OCI-LY7 (cell line): ENCODE results near the gene TRIO. TPM values are rescaled to one million over a fixed set of nuclear protein-coding genes. Genes with fewer than 3 reads are reported as not detected.

Source experiments
- BruUV-seq: library from RNA; stranded (reverse); fragments of 400-500 nt; replicated peaks from 2 replicates; lab custom pipeline; 2021; lab: Mats Ljungman, UMichigan
- CTCF ChIA-PET: fragments of 300-600 bp; sonication (Branson Sonifier 250); formaldehyde crosslinking; loops from one replicate; lab custom pipeline; 2022; ENCODE audit warnings: antibody characterized with exemption; ENCODE audit not compliant: unreplicated experiment; lab: Charles Lee
- POLR2A ChIA-PET: fragments of 300-600 bp; sonication (Branson Sonifier 250); formaldehyde crosslinking; loops from one replicate; lab custom pipeline; 2022; ENCODE audit warnings: antibody characterized with exemption; lab: Charles Lee
- DNase-seq: peaks from one replicate; pipeline ENCODE4 v3.0.0-alpha.2; 2015; ENCODE audit warnings: low spot score
- H2AFZ ChIP-seq: fragments of 200-600 bp; sonication (generic), shearing (Covaris generic); 2 replicates; pipeline ENCODE4 v1.6.1; 2014; ENCODE audit warnings: mild to moderate bottlenecking, antibody characterized with exemption, low read length, moderate library complexity
- H3K27ac ChIP-seq: fragments of 200-600 bp; sonication (generic); 2 replicates; pipeline ENCODE4 v1.5.1; 2014; ENCODE audit warnings: mixed run types, low read depth, mild to moderate bottlenecking, moderate library complexity, low read length, inconsistent platforms; ENCODE audit not compliant: poor library complexity, severe bottlenecking
- H3K36me3 ChIP-seq: fragments of 200-600 bp; sonication (generic); 2 replicates; pipeline ENCODE4 v1.6.1; 2014; ENCODE audit warnings: mild to moderate bottlenecking, antibody characterized with exemption, low read length, moderate library complexity, mixed read lengths; ENCODE audit not compliant: insufficient read depth
- H3K4me1 ChIP-seq: fragments of 200-600 bp; sonication (generic); 2 replicates; pipeline ENCODE4 v1.5.1; 2014; ENCODE audit warnings: mild to moderate bottlenecking, low read length; ENCODE audit not compliant: insufficient read depth, poor library complexity, severe bottlenecking
- H3K4me2 ChIP-seq: fragments of 200-600 bp; sonication (generic); 2 replicates; pipeline ENCODE4 v1.6.1; 2014; ENCODE audit warnings: mild to moderate bottlenecking, low read length
- H3K4me3 ChIP-seq: fragments of 200-600 bp; sonication (generic); 2 replicates; pipeline ENCODE4 v1.5.1; 2014; ENCODE audit warnings: mild to moderate bottlenecking, low read depth, low read length; ENCODE audit not compliant: poor library complexity, severe bottlenecking
- H3K79me2 ChIP-seq: fragments of 200-600 bp; sonication (generic); 2 replicates; pipeline ENCODE4 v1.6.1; 2016; ENCODE audit warnings: low read depth, mild to moderate bottlenecking, low read length, moderate library complexity, mixed read lengths; ENCODE audit not compliant: insufficient read depth
- H3K9me2 ChIP-seq: fragments of 200-600 bp; sonication (generic); 2 replicates; pipeline ENCODE4 v1.6.1; 2016; ENCODE audit warnings: mild to moderate bottlenecking, low read length, mixed read lengths; ENCODE audit not compliant: insufficient read depth
- H3K9me3 ChIP-seq: fragments of 200-600 bp; sonication (generic); 2 replicates; pipeline ENCODE4 v1.6.1; 2014; ENCODE audit warnings: mild to moderate bottlenecking, mixed run types, low read length, mixed read lengths
- H4K20me1 ChIP-seq: fragments of 200-600 bp; sonication (generic); 2 replicates; pipeline ENCODE4 v1.6.1; 2014; ENCODE audit warnings: mild to moderate bottlenecking, antibody characterized with exemption, low read length, moderate library complexity, mixed read lengths; ENCODE audit not compliant: insufficient read depth
- EZH2phosphoT487 ChIP-seq: fragments of 200-600 bp; sonication (generic); IDR thresholded peaks from 2 replicates; pipeline ENCODE4 v1.6.1; 2018; ENCODE audit warnings: low read depth, borderline replicate concordance, mild to moderate bottlenecking, mixed run types, antibody characterized with exemption, low read length, moderate library complexity, mixed read lengths
- intact Hi-C: fragments of 100-400 bp; cut with micrococcal nuclease; formaldehyde crosslinking; loops from one replicate; pipeline ENCODE4 v1.10.0; 2022; ENCODE audit not compliant: unreplicated experiment
- total RNA-seq, 2 experiments: library from RNA; depleted of rRNA in 1 of 2; stranded (reverse); fragments of >200 nt in 1 of 2; shearing (Covaris generic) in 1 of 2; gene quantifications; 2 replicates each; pipeline ENCODE4 v1.2.3, GENCODE V29; 2014 to 2022
- TF ChIP-seq, protein P1 (sequence below): fragments of 200-600 bp; sonication (generic); conservative IDR thresholded peaks from 2 replicates; pipeline ENCODE4 v1.5.1; 2014; ENCODE audit warnings: mild to moderate bottlenecking, antibody characterized with exemption, low read length, moderate library complexity, mixed read lengths

Gene TRIO
- total RNA-seq, 2 experiments from 2014 or later: 35.8 to 55.1 TPM

DNA sequence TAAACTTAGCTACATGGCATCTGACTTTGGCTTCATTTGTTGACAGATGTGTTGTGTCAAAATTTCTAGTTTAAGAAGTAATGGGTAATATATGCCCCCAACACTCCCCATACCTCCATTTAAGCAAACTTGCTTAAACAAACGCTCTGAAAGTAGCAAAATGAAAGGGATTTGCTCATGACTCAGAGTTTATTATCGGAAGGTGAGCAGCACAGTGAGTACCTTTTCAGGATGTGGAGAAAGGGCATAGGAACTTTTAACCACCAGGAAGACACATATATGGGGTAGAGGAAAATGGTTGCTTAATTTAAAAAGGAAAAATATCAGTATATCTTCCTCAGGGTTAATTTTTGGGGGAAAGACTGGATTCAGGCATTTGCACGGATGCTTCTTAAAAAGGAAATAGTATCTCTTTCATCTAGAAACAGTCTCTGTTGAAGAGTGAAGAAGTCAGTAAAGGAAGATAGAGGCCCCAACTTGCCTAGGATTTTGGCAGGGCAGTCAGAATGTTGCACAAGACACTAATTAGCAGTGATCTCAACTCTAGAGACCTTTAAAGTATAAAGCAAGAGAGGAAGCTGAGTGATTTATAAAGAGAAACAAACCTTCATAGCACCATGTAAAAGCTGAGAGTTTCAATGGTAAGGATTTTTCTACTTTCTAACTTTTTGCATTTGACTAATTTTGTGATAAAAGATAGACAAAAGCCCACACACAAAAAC, 155.1 kb downstream of the TRIO start:
- no peaks in the 10 kb centered on the region for H3K79me2 ChIP-seq
- H3K4me2 ChIP-seq: no peak overlapping the region
- no peak overlapping the region for H3K27ac ChIP-seq
- no peaks in the 10 kb centered on the region for H3K4me1 ChIP-seq
- no peak overlapping the region for H2AFZ ChIP-seq
- no TSS peak for BruUV-seq
- H3K9me3 ChIP-seq: no peaks in the 10 kb centered on the region
- intact Hi-C loops: no loop called here
- H4K20me1 ChIP-seq: no peaks in the 10 kb centered on the region; the same call in 1 of the 2 replicates
- no peak for TF ChIP-seq EZH2phosphoT487
- TF ChIP-seq, protein P1, sequence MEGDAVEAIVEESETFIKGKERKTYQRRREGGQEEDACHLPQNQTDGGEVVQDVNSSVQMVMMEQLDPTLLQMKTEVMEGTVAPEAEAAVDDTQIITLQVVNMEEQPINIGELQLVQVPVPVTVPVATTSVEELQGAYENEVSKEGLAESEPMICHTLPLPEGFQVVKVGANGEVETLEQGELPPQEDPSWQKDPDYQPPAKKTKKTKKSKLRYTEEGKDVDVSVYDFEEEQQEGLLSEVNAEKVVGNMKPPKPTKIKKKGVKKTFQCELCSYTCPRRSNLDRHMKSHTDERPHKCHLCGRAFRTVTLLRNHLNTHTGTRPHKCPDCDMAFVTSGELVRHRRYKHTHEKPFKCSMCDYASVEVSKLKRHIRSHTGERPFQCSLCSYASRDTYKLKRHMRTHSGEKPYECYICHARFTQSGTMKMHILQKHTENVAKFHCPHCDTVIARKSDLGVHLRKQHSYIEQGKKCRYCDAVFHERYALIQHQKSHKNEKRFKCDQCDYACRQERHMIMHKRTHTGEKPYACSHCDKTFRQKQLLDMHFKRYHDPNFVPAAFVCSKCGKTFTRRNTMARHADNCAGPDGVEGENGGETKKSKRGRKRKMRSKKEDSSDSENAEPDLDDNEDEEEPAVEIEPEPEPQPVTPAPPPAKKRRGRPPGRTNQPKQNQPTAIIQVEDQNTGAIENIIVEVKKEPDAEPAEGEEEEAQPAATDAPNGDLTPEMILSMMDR: no peak
- H3K9me2 ChIP-seq: no peaks in the 10 kb centered on the region
- no peak overlapping the region for H3K4me3 ChIP-seq
- DNase-seq: no peak
- ChIA-PET CTCF (no interaction called here), POLR2A (no interaction called here)
- H3K36me3 ChIP-seq: no peaks in the 10 kb centered on the region

DNA sequence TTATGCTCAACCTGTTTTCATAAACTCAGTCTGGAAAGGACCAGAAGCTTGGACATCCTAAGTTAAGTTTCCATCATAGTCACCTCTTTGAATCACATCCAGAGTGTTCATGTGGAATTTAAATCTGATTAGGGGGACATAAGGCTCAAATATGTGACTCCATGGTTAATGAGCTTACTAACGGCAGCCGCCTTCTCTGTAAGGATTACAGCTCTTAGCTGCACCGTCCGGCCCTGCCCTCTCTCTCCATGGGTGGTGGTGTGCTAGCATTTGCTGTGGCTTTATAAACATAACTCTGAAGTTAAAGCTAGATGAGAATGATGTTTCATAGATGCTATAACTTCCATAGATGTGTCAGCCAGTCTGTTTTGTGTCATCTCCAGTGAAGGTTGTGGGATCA, 156.5 kb downstream of the TRIO start:
- ChIA-PET POLR2A (no interaction called here), CTCF (no interaction called here)
- no peak for TF ChIP-seq EZH2phosphoT487
- TF ChIP-seq, protein P1: no peak
- Histone ChIP-seq H3K9me2 (no peaks in the 10 kb centered on the region), H3K4me1 (no peaks in the 10 kb centered on the region), H4K20me1 (no peaks in the 10 kb centered on the region; the same call in 1 of the 2 replicates), H3K36me3 (no peaks in the 10 kb centered on the region), H3K79me2 (no peaks in the 10 kb centered on the region), H3K9me3 (no peaks in the 10 kb centered on the region), H3K27ac (no peak overlapping the region), H3K4me2 (no peak overlapping the region), H3K4me3 (no peak overlapping the region), H2AFZ (no peak overlapping the region)
- intact Hi-C loops: no loop called here
- no peak for DNase-seq
- BruUV-seq: no TSS peak

DNA sequence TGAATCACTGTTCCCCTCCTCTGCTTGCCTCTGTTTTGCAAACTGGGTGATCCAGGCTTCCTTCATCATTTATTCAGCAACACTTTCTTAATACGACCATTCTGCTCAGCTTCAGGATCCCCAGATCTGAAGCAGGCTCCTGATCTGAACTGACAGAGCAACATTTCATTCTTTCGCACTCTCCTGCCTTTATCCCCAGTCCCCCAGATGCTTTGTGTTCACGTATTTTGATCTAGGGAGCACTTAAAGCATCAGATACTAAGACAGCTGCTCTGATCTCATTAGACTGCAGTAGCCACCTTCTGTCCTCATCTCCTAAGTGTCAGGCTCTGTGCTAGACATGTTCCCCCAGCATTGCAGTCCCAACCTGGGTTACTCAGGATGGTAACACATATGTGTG, 158.0 kb downstream of the TRIO start:
- intact Hi-C loops: no loop called here
- H3K4me2 ChIP-seq: no peak overlapping the region
- no peaks in the 10 kb centered on the region for H3K36me3 ChIP-seq
- ChIA-PET CTCF (no interaction called here), POLR2A (no interaction called here)
- no peak overlapping the region for H3K27ac ChIP-seq
- no peaks in the 10 kb centered on the region for H3K79me2 ChIP-seq
- no TSS peak for BruUV-seq
- H3K9me2 ChIP-seq: no peaks in the 10 kb centered on the region
- H3K4me1 ChIP-seq: no peaks in the 10 kb centered on the region
- no peak for TF ChIP-seq EZH2phosphoT487
- TF ChIP-seq, protein P1: no peak
- H4K20me1 ChIP-seq: no peaks in the 10 kb centered on the region
- no peak overlapping the region for H3K4me3 ChIP-seq
- no peaks in the 10 kb centered on the region for H3K9me3 ChIP-seq
- no peak for DNase-seq
- H2AFZ ChIP-seq: no peak overlapping the region
